ENCODE data around the gene HS6ST3. TPM values are rescaled to one million over a fixed set of nuclear protein-coding genes. Genes with fewer than 3 reads are reported as not detected.

HS6ST3 gene
- total RNA-seq, 1 donor from 2014 or later, result 0.26 TPM

- no peak for TF ChIP-seq CTCF (conservative IDR thresholded peaks at IDR 0.05)
- Mint-ChIP-seq H3K4me3 (no peak overlapping the region), H3K27ac (ENCODE audit: unreplicated experiment) (no peak overlapping the region), H3K9me3 (peaks cover 3% of the 10 kb centered on the region), H3K36me3 (ENCODE audit: low read depth) (no peaks in the 10 kb centered on the region), H3K4me1 (peaks cover 12% of the 10 kb centered on the region), H3K27me3 (ENCODE audit: low read depth) (no peaks in the 10 kb centered on the region)
- DNase-seq (ENCODE audit: low read depth, low spot score), result no peak
Observed at GRCh38 chr13:96415831-96416385, 326.0 kb downstream of the HS6ST3 start.

GRCh38 chr13:96417939-96418685, 328.2 kb downstream of the HS6ST3 start:
- TF ChIP-seq CTCF (conservative IDR thresholded peaks at IDR 0.05), result no peak
- no peaks in the 10 kb centered on the region for H3K27me3 Mint-ChIP-seq (ENCODE audit: low read depth)
- peaks cover 12% of the 10 kb centered on the region for H3K4me1 Mint-ChIP-seq
- no peak overlapping the region for H3K4me3 Mint-ChIP-seq
- no peak overlapping the region for H3K27ac Mint-ChIP-seq (ENCODE audit: unreplicated experiment)
- DNase-seq (ENCODE audit: low read depth, low spot score), result no peak
- H3K36me3 Mint-ChIP-seq (ENCODE audit: low read depth), result no peaks in the 10 kb centered on the region
- H3K9me3 Mint-ChIP-seq, result no peaks in the 10 kb centered on the region

- TF ChIP-seq CTCF (conservative IDR thresholded peaks at IDR 0.05), result no peak
- Mint-ChIP-seq H3K4me1 (peaks cover 12% of the 10 kb centered on the region), H3K36me3 (ENCODE audit: low read depth) (no peaks in the 10 kb centered on the region), H3K27me3 (ENCODE audit: low read depth) (no peaks in the 10 kb centered on the region), H3K9me3 (no peaks in the 10 kb centered on the region), H3K4me3 (no peak overlapping the region), H3K27ac (ENCODE audit: unreplicated experiment) (no peak overlapping the region)
- DNase-seq (ENCODE audit: low read depth, low spot score), result no peak
Observed at GRCh38 chr13:96421314-96421713, 331.4 kb downstream of the HS6ST3 start.

- Mint-ChIP-seq H3K4me3 (no peak overlapping the region), H3K36me3 (ENCODE audit: low read depth) (no peaks in the 10 kb centered on the region), H3K27me3 (ENCODE audit: low read depth) (no peaks in the 10 kb centered on the region), H3K4me1 (peaks cover 12% of the 10 kb centered on the region), H3K9me3 (no peaks in the 10 kb centered on the region), H3K27ac (ENCODE audit: unreplicated experiment) (no peak overlapping the region)
- no peak for DNase-seq (ENCODE audit: low read depth, low spot score)
- TF ChIP-seq CTCF (conservative IDR thresholded peaks at IDR 0.05), result no peak
Observed at GRCh38 chr13:96422002-96422401, 332.1 kb downstream of the HS6ST3 start.

- no peak overlapping the region for H3K27ac Mint-ChIP-seq (ENCODE audit: unreplicated experiment)
- TF ChIP-seq CTCF (conservative IDR thresholded peaks at IDR 0.05), result no peak
- no peaks in the 10 kb centered on the region for H3K36me3 Mint-ChIP-seq (ENCODE audit: low read depth)
- no peak overlapping the region for H3K4me3 Mint-ChIP-seq
- H3K27me3 Mint-ChIP-seq (ENCODE audit: low read depth), result no peaks in the 10 kb centered on the region
- H3K9me3 Mint-ChIP-seq, result no peaks in the 10 kb centered on the region
- no peaks in the 10 kb centered on the region for H3K4me1 Mint-ChIP-seq
- no peak for DNase-seq (ENCODE audit: low read depth, low spot score)
Observed at GRCh38 chr13:96426167-96426566, 336.3 kb downstream of the HS6ST3 start.
